ENCODE results near the gene COX17. TPM values are rescaled to one million over a fixed set of nuclear protein-coding genes. Genes with fewer than 3 reads are reported as not detected.

COX17 gene
- total RNA-seq, 1 donor from 2014 or later = 22.8 TPM

DNA sequence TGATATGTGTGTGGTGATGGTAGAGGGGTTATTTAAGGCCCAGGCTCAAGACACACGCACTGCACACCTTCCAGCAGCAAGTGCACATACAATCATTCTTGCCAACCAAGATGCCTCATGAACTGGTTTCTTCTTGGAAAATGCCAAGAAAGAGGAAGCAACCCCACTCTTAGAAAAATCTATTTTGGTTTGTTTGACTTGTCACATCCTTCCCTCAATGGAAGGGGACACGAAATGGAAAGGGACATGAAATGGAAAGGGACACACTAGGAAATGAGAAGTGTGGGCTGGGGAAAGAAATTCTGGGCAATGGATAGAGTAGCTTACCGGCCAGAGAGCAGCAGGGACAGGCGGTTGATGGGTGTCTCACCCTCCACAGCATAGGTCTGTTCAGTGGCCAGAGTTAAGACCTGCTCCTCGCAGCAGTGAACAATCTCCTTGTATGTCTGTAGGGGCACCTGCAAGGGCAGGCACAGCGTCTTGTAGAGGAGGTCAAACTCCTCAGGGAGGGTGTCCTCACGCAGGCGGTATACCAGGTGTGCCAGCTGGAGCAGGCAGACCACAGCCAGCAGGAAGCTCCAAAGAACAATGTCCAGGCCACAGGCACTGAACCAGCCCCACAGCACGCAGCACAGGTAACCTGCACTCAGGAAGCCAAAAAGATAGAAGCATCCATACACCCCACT lies 17.5 kb downstream of the COX17 start:
- Histone ChIP-seq H3K9ac (ENCODE audit: low read length) (no peak overlapping the region), H4K20me1 (ENCODE audit: insufficient read depth, low read length) (no peaks in the 10 kb centered on the region), H3K9me3 (ENCODE audit: insufficient read depth, low read depth, low read length) (no peaks in the 10 kb centered on the region), H3K4me1 (ENCODE audit: insufficient read depth, low read length) (no peaks in the 10 kb centered on the region), H3K4me3 (ENCODE audit: insufficient read depth, low read depth, low read length) (no peak overlapping the region), H3K36me3 (ENCODE audit: insufficient read depth, low read length) (no peaks in the 10 kb centered on the region), H2AFZ (ENCODE audit: low read depth, low read length) (no peak overlapping the region), H3K79me2 (ENCODE audit: insufficient read depth, low read length) (no peaks in the 10 kb centered on the region), H3K27me3 (ENCODE audit: insufficient read depth, low read length) (no peaks in the 10 kb centered on the region), H3K4me2 (ENCODE audit: low read length) (no peak overlapping the region), H3K27ac (ENCODE audit: low read depth, low read length) (no peak overlapping the region)
- H3K4me3 Mint-ChIP-seq (ENCODE audit: unreplicated experiment) = no peak overlapping the region
- no peaks in the 10 kb centered on the region for H3K36me3 Mint-ChIP-seq (ENCODE audit: low read depth, unreplicated experiment)
- peaks cover 21% of the 10 kb centered on the region for H3K4me1 Mint-ChIP-seq (ENCODE audit: low read depth, unreplicated experiment)
- no peak for FAIRE-seq
- no peaks in the 10 kb centered on the region for H3K9me3 Mint-ChIP-seq (ENCODE audit: unreplicated experiment)
- H3K27ac Mint-ChIP-seq (ENCODE audit: unreplicated experiment) = no peak overlapping the region
- DNase-seq (ENCODE audit: low read depth) = no peak
- TF ChIP-seq, protein P1, sequence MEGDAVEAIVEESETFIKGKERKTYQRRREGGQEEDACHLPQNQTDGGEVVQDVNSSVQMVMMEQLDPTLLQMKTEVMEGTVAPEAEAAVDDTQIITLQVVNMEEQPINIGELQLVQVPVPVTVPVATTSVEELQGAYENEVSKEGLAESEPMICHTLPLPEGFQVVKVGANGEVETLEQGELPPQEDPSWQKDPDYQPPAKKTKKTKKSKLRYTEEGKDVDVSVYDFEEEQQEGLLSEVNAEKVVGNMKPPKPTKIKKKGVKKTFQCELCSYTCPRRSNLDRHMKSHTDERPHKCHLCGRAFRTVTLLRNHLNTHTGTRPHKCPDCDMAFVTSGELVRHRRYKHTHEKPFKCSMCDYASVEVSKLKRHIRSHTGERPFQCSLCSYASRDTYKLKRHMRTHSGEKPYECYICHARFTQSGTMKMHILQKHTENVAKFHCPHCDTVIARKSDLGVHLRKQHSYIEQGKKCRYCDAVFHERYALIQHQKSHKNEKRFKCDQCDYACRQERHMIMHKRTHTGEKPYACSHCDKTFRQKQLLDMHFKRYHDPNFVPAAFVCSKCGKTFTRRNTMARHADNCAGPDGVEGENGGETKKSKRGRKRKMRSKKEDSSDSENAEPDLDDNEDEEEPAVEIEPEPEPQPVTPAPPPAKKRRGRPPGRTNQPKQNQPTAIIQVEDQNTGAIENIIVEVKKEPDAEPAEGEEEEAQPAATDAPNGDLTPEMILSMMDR (IDR thresholded peaks at IDR 0.05; ENCODE audit: insufficient read depth, low read depth, low read length) = no peak
- no peak for TF ChIP-seq EZH2 (IDR thresholded peaks at IDR 0.05; ENCODE audit: insufficient read depth, low read length)
- H3K27me3 Mint-ChIP-seq (ENCODE audit: low read depth, unreplicated experiment) = no peaks in the 10 kb centered on the region

DNA sequence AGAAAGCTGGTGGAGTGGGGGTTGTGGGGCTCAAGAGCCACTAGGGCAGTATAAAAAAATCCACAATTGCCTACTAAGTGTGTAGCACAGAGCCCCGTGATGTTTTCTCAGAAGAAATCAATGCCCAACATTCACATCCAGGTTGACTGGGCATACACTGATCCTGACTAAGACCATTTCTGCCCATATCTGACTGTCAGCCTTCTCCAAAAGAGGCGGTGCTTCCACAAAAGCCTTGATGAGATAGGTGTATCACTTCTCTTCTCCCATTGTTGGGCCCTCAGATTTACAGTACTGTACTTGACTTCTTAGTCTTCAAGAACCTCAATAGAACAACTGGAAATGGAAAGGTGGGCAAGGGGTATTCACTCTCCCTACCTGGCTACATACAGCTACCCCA lies 18.2 kb downstream of the COX17 start:
- Histone ChIP-seq H3K4me3 (ENCODE audit: insufficient read depth, low read depth, low read length) (no peak overlapping the region), H3K27ac (ENCODE audit: low read depth, low read length) (no peak overlapping the region), H3K9me3 (ENCODE audit: insufficient read depth, low read depth, low read length) (no peaks in the 10 kb centered on the region), H3K27me3 (ENCODE audit: insufficient read depth, low read length) (no peaks in the 10 kb centered on the region), H3K4me1 (ENCODE audit: insufficient read depth, low read length) (no peaks in the 10 kb centered on the region), H3K36me3 (ENCODE audit: insufficient read depth, low read length) (no peaks in the 10 kb centered on the region), H2AFZ (ENCODE audit: low read depth, low read length) (no peak overlapping the region), H3K4me2 (ENCODE audit: low read length) (no peak overlapping the region), H3K9ac (ENCODE audit: low read length) (no peak overlapping the region), H3K79me2 (ENCODE audit: insufficient read depth, low read length) (no peaks in the 10 kb centered on the region), H4K20me1 (ENCODE audit: insufficient read depth, low read length) (no peaks in the 10 kb centered on the region)
- no peaks in the 10 kb centered on the region for H3K27me3 Mint-ChIP-seq (ENCODE audit: low read depth, unreplicated experiment)
- H3K36me3 Mint-ChIP-seq (ENCODE audit: low read depth, unreplicated experiment) = no peaks in the 10 kb centered on the region
- TF ChIP-seq EZH2 (IDR thresholded peaks at IDR 0.05; ENCODE audit: insufficient read depth, low read length) = no peak
- TF ChIP-seq, protein P1 (IDR thresholded peaks at IDR 0.05; ENCODE audit: insufficient read depth, low read depth, low read length) = no peak
- H3K9me3 Mint-ChIP-seq (ENCODE audit: unreplicated experiment) = no peaks in the 10 kb centered on the region
- no peak for DNase-seq (ENCODE audit: low read depth)
- H3K27ac Mint-ChIP-seq (ENCODE audit: unreplicated experiment) = no peak overlapping the region
- no peak for FAIRE-seq
- H3K4me3 Mint-ChIP-seq (ENCODE audit: unreplicated experiment) = no peak overlapping the region
- H3K4me1 Mint-ChIP-seq (ENCODE audit: low read depth, unreplicated experiment) = peaks cover 13% of the 10 kb centered on the region
